ENCODE measurements around the gene BCAS1.

DNA sequence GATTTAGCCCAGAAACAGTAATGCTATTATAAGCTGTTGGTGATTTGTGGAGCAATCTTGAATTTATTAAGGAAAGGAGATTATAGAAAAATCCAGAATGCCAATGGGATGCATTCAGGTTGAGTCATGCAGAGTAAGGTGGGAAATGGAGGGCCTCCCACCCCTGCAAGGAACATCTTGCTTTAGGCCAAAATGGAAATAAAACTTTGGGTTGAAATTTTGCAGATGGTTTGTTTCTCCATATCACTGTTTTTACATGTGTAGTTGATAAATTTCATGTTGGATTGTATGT, 152.4 kb downstream of the BCAS1 start:
- TF ChIP-seq, protein P1, sequence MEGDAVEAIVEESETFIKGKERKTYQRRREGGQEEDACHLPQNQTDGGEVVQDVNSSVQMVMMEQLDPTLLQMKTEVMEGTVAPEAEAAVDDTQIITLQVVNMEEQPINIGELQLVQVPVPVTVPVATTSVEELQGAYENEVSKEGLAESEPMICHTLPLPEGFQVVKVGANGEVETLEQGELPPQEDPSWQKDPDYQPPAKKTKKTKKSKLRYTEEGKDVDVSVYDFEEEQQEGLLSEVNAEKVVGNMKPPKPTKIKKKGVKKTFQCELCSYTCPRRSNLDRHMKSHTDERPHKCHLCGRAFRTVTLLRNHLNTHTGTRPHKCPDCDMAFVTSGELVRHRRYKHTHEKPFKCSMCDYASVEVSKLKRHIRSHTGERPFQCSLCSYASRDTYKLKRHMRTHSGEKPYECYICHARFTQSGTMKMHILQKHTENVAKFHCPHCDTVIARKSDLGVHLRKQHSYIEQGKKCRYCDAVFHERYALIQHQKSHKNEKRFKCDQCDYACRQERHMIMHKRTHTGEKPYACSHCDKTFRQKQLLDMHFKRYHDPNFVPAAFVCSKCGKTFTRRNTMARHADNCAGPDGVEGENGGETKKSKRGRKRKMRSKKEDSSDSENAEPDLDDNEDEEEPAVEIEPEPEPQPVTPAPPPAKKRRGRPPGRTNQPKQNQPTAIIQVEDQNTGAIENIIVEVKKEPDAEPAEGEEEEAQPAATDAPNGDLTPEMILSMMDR (IDR thresholded peaks at IDR 0.05), result no peak
- no peak for TF ChIP-seq POLR2A (IDR thresholded peaks at IDR 0.05)
